Rectal smooth muscle tissue (tissue), 1 donor: Measurements from ENCODE around the gene SUMF1.
"Not testable (repeated sequence)": the region's sequence is repeated elsewhere in the genome, so short reads cannot be mapped to it uniquely, and the experiment has no call there.

Experiments
- H3K27ac ChIP-seq: one replicate; pipeline ENCODE4 v1.7.0; 2013; ENCODE audit warnings: low read depth, low read length, inconsistent platforms
- H3K27me3 ChIP-seq: one replicate; pipeline ENCODE4 v1.7.0; 2013; ENCODE audit warnings: low read length; ENCODE audit not compliant: control insufficient read depth, insufficient read depth
- H3K36me3 ChIP-seq: one replicate; pipeline ENCODE4 v1.7.0; 2013; ENCODE audit warnings: low read length; ENCODE audit not compliant: control insufficient read depth, insufficient read depth
- H3K4me1 ChIP-seq: one replicate; pipeline ENCODE4 v1.7.0; 2013; ENCODE audit warnings: low read length; ENCODE audit not compliant: control insufficient read depth, insufficient read depth
- H3K4me3 ChIP-seq: one replicate; pipeline ENCODE4 v1.7.0; 2013; ENCODE audit warnings: low read length
- H3K9ac ChIP-seq: one replicate; pipeline ENCODE4 v1.7.0; 2013; ENCODE audit warnings: low read length

SUMF1 gene

GRCh38 chr3:4332111-4332510 lies 135.0 kb downstream of the SUMF1 start:
- Histone ChIP-seq H3K4me1 (no peaks in the 10 kb centered on the region), H3K27ac (no peak overlapping the region), H3K27me3 (no peaks in the 10 kb centered on the region), H3K36me3 (no peaks in the 10 kb centered on the region), H3K9ac (no peak overlapping the region), H3K4me3 (no peak overlapping the region)

- H3K9ac ChIP-seq, H3K4me1 ChIP-seq, H3K36me3 ChIP-seq, H3K4me3 ChIP-seq, H3K27ac ChIP-seq, H3K27me3 ChIP-seq: not testable (repeated sequence)
Measured at GRCh38 chr3:4329806-4330205, 137.3 kb downstream of the SUMF1 start.

- Histone ChIP-seq H3K27ac (no peak overlapping the region), H3K4me3 (no peak overlapping the region), H3K36me3 (no peaks in the 10 kb centered on the region), H3K27me3 (no peaks in the 10 kb centered on the region), H3K4me1 (no peaks in the 10 kb centered on the region), H3K9ac (no peak overlapping the region)
Measured at GRCh38 chr3:4326868-4327267, 140.2 kb downstream of the SUMF1 start.

- no peak overlapping the region for H3K9ac ChIP-seq
- no peak overlapping the region for H3K27ac ChIP-seq
- no peak overlapping the region for H3K4me3 ChIP-seq
- H3K27me3 ChIP-seq = no peaks in the 10 kb centered on the region
- H3K4me1 ChIP-seq = peaks cover 5% of the 10 kb centered on the region
- H3K36me3 ChIP-seq = no peaks in the 10 kb centered on the region
Measured at GRCh38 chr3:4323246-4324027, 143.6 kb downstream of the SUMF1 start.

- Histone ChIP-seq H3K4me3 (no peak overlapping the region), H3K27me3 (no peaks in the 10 kb centered on the region), H3K36me3 (no peaks in the 10 kb centered on the region), H3K27ac (no peak overlapping the region), H3K4me1 (peaks cover 5% of the 10 kb centered on the region), H3K9ac (no peak overlapping the region)
Measured at GRCh38 chr3:4322635-4323034, 144.4 kb downstream of the SUMF1 start.

- no peak overlapping the region for H3K4me3 ChIP-seq
- H3K27me3 ChIP-seq = no peaks in the 10 kb centered on the region
- peaks cover 2% of the 10 kb centered on the region for H3K36me3 ChIP-seq
- peaks cover 5% of the 10 kb centered on the region for H3K4me1 ChIP-seq
- H3K27ac ChIP-seq = no peak overlapping the region
- no peak overlapping the region for H3K9ac ChIP-seq
Measured at GRCh38 chr3:4321732-4322131, 145.3 kb downstream of the SUMF1 start.

- Histone ChIP-seq H3K36me3 (peaks cover 2% of the 10 kb centered on the region), H3K27me3 (no peaks in the 10 kb centered on the region), H3K4me1 (peaks cover 5% of the 10 kb centered on the region), H3K9ac (no peak overlapping the region), H3K27ac (no peak overlapping the region), H3K4me3 (no peak overlapping the region)
Measured at GRCh38 chr3:4320096-4320911, 146.8 kb downstream of the SUMF1 start.

GRCh38 chr3:4314688-4315087 lies 152.4 kb downstream of the SUMF1 start:
- no peak overlapping the region for H3K9ac ChIP-seq
- no peak overlapping the region for H3K4me3 ChIP-seq
- no peaks in the 10 kb centered on the region for H3K4me1 ChIP-seq
- H3K27me3 ChIP-seq = no peaks in the 10 kb centered on the region
- peaks cover 2% of the 10 kb centered on the region for H3K36me3 ChIP-seq
- H3K27ac ChIP-seq = no peak overlapping the region

GRCh38 chr3:4313606-4314293 lies 153.3 kb downstream of the SUMF1 start:
- Histone ChIP-seq H3K4me1 (no peaks in the 10 kb centered on the region), H3K27ac (no peak overlapping the region), H3K27me3 (no peaks in the 10 kb centered on the region), H3K36me3 (peaks cover 2% of the 10 kb centered on the region), H3K4me3 (no peak overlapping the region), H3K9ac (no peak overlapping the region)

- no peak overlapping the region for H3K27ac ChIP-seq
- peaks cover 10% of the 10 kb centered on the region for H3K4me1 ChIP-seq
Measured at GRCh38 chr3:4311496-4311895, 155.6 kb downstream of the SUMF1 start.

More at GRCh38 chr3:4311496-4311895, 155.6 kb downstream of the SUMF1 start:
- no peaks in the 10 kb centered on the region for H3K27me3 ChIP-seq
- H3K9ac ChIP-seq = no peak overlapping the region
- no peaks in the 10 kb centered on the region for H3K36me3 ChIP-seq
- no peak overlapping the region for H3K4me3 ChIP-seq
